Stimulated activated CD4-positive, alpha-beta T cell treated with anti-CD3 and anti-CD28 coated beads, Interleukin-12 subunit alpha, Interleukin-12 subunit beta, amount 100 ng/mL, for 4 hours (primary cell): ENCODE measurements around the gene ALOX12.

Experiments
- DNase-seq: peaks from one replicate; pipeline ENCODE4 v3.0.0-alpha.2; 2020

ALOX12 gene

GRCh38 chr17:7003745-7004144, 7.9 kb downstream of the ALOX12 start:
- no peak for DNase-seq

- no peak for DNase-seq
Measured at GRCh38 chr17:7004398-7005253, 8.8 kb downstream of the ALOX12 start.

- no peak for DNase-seq
Measured at GRCh38 chr17:7005716-7006115, 9.9 kb downstream of the ALOX12 start.

GRCh38 chr17:7007143-7007542, 11.3 kb downstream of the ALOX12 start:
- no peak for DNase-seq

GRCh38 chr17:7010523-7010922, 14.7 kb downstream of the ALOX12 start:
- DNase-seq = no peak

GRCh38 chr17:7011415-7011814, 15.6 kb downstream of the ALOX12 start:
- DNase-seq = no peak

- DNase-seq = no peak
Measured at GRCh38 chr17:7011942-7012254, 16.0 kb downstream of the ALOX12 start.

DNA sequence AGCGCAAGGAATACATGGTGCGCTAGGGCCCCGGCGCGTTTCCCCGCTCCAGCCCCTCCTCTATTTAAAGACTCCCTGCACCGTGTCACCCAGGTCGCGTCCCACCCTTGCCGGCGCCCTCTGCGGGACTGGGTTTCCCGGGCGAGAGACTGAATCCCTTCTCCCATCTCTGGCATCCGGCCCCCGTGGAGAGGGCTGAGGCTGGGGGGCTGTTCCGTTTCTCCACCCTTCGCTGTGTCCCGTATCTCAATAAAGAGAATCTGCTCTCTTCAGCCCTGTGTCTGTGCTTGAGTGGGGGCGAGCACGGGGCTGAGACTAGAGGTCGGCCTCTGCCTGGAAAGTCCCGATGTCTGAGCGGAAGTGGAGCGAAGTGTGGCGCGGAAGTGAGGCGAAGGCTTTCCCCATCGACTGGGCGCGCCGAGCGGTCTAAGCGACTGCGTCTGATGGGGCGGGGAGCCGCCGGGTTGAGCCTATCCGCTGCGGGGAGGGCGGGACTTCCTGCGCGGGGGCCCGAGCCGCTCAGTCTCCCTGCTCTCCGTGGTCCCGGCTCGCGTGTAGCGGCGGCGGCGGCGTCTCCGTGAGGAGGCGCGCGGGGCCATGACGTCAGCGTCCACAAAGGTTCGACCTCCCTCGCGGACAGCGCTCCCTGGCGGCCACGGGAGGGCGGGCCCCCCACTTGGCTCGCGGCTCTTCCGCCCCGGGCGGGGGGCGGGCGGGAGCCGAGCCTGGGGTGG, 18.6 kb downstream of the ALOX12 start:
- DNase-seq = peak; percentile 96

GRCh38 chr17:7014995-7015958, 19.4 kb downstream of the ALOX12 start:
- peak; percentile 63 for DNase-seq

- DNase-seq = no peak
Measured at GRCh38 chr17:7016418-7016817, 20.6 kb downstream of the ALOX12 start.

- DNase-seq = no peak
Measured at GRCh38 chr17:7016886-7017826, 21.3 kb downstream of the ALOX12 start.

- no peak for DNase-seq
Measured at GRCh38 chr17:7017827-7018200, 22.0 kb downstream of the ALOX12 start.

DNA sequence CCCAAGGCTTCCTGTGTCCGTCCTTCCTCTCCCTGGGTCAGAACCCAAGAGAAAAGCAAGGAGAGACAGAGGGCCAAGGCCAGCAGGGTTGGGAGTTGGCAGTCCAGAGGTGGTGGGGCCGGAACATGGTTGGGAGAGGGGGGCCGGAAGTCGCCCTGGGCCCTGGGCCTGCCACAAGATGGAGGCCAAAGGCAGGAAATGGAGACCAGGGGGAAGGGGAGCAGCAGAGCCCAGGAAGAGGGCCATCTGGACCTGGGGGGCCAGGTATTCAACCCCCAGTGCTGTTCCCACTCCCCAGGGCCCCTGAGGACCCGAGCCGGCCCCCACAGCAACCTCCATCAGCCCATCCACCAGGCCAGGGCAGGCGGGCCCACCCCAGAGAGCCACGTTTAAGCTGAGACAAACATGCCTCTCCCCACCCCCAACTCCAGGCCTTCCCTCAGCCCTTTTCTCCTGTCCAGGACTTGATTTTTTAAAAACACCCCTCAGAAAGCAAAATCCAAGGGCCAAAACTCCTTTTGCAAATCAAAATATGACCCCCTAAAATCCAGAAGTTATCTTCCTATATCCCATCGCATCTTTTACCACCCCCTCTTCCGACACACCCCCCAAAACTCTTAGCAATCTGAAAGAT, 22.6 kb downstream of the ALOX12 start:
- no peak for DNase-seq

GRCh38 chr17:7019367-7019766, 23.5 kb downstream of the ALOX12 start:
- DNase-seq = no peak

GRCh38 chr17:7019839-7020519, 24.1 kb downstream of the ALOX12 start:
- DNase-seq = no peak

- no peak for DNase-seq
Measured at GRCh38 chr17:7020894-7021664, 25.2 kb downstream of the ALOX12 start.

- DNase-seq = peak; percentile 76
Measured at GRCh38 chr17:7021993-7022778, 26.3 kb downstream of the ALOX12 start.

GRCh38 chr17:7022781-7023571, 27.1 kb downstream of the ALOX12 start, which contains the start of gene BCL6B:
Gene BCL6B (plus strand): TSS chr17:7023050. CDS start chr17:7023672, 622 bp downstream.
- DNase-seq = no peak
